HEK293T (cell line): ENCODE measurements around the gene NDFIP1.

Experiments
- CTCF ChIA-PET: fragments of 350-600 bp; formaldehyde crosslinking; extraction: SDS; loops from one replicate; lab custom pipeline; 2021; ENCODE audit warnings: antibody characterized with exemption, inconsistent platforms; lab: Yijun Ruan, JAX
- POLR2A ChIA-PET: fragments of 350-600 bp; formaldehyde crosslinking; extraction: SDS; loops from one replicate; lab custom pipeline; 2020; ENCODE audit warnings: antibody characterized with exemption, inconsistent platforms; lab: Yijun Ruan, JAX
- DNase-seq: peaks from one replicate; pipeline ENCODE4 v3.0.0; 2012; ENCODE audit warnings: mixed read lengths; ENCODE audit errors: extremely low spot score
- ARNT ChIP-seq: fragments of 450-650 bp; IDR thresholded peaks from 2 replicates; pipeline ENCODE4 v1.6.1; 2017; ENCODE audit warnings: mild to moderate bottlenecking
- BHLHE40 ChIP-seq: fragments of 450-650 bp; IDR thresholded peaks from 2 replicates; pipeline ENCODE4 v1.6.1; 2016; ENCODE audit warnings: mild to moderate bottlenecking, moderate library complexity, borderline replicate concordance
- CTBP1 ChIP-seq: fragments of 450-650 bp; IDR thresholded peaks from 2 replicates; pipeline ENCODE4 v1.6.1; 2016; ENCODE audit warnings: borderline replicate concordance
- ELF4 ChIP-seq: fragments of 450-650 bp; IDR thresholded peaks from 2 replicates; pipeline ENCODE4 v1.6.1; 2017; ENCODE audit warnings: antibody characterized with exemption
- FOXA1 ChIP-seq: fragments of 450-650 bp; IDR thresholded peaks from 2 replicates; pipeline ENCODE4 v1.6.1; 2016; ENCODE audit warnings: mild to moderate bottlenecking
- FOXK2 ChIP-seq: fragments of 450-650 bp; IDR thresholded peaks from 2 replicates; pipeline ENCODE4 v1.6.1; 2016; ENCODE audit warnings: mild to moderate bottlenecking
- FOXM1 ChIP-seq: fragments of 450-650 bp; IDR thresholded peaks from 2 replicates; pipeline ENCODE4 v1.6.1; 2017; ENCODE audit warnings: mild to moderate bottlenecking, borderline replicate concordance
- HDGF ChIP-seq: fragments of 450-650 bp; IDR thresholded peaks from 2 replicates; pipeline ENCODE4 v1.6.1; 2017; ENCODE audit warnings: antibody characterized with exemption, borderline replicate concordance
- L3MBTL2 ChIP-seq: fragments of 450-650 bp; conservative IDR thresholded peaks from 2 replicates; pipeline ENCODE4 v1.6.1; 2016; ENCODE audit warnings: mild to moderate bottlenecking
- LEF1 ChIP-seq: fragments of 450-650 bp; IDR thresholded peaks from 2 replicates; pipeline ENCODE4 v1.6.1; 2017; ENCODE audit warnings: mild to moderate bottlenecking, borderline replicate concordance
- NFRKB ChIP-seq: fragments of 450-650 bp; IDR thresholded peaks from 2 replicates; pipeline ENCODE4 v1.6.1; 2016; ENCODE audit warnings: mild to moderate bottlenecking, moderate library complexity
- PKNOX1 ChIP-seq: fragments of 450-650 bp; IDR thresholded peaks from 2 replicates; pipeline ENCODE4 v1.6.1; 2016
- SP1 ChIP-seq: fragments of 450-650 bp; IDR thresholded peaks from 2 replicates; pipeline ENCODE4 v1.6.1; 2017
- SUZ12 ChIP-seq: fragments of 450-650 bp; IDR thresholded peaks from 2 replicates; pipeline ENCODE4 v1.6.1; 2016; ENCODE audit warnings: mild to moderate bottlenecking
- TARDBP ChIP-seq: fragments of 450-650 bp; IDR thresholded peaks from 2 replicates; pipeline ENCODE4 v1.6.1; 2016
- ZNF384 ChIP-seq: fragments of 450-650 bp; IDR thresholded peaks from 2 replicates; pipeline ENCODE4 v1.6.1; 2016

NDFIP1 gene

GRCh38 chr5:142131394-142131793, 22.8 kb downstream of the NDFIP1 start:
- no peak for DNase-seq
- TF ChIP-seq ELF4 = no peak
- TF ChIP-seq TARDBP = no peak
- no peak for TF ChIP-seq HDGF
- no peak for TF ChIP-seq ZNF384
- no peak for TF ChIP-seq L3MBTL2
- TF ChIP-seq PKNOX1 = no peak
- TF ChIP-seq SUZ12 = no peak
- TF ChIP-seq FOXA1 = no peak
- TF ChIP-seq LEF1 = no peak
- no peak for TF ChIP-seq ARNT
- TF ChIP-seq BHLHE40 = no peak
- no peak for TF ChIP-seq CTBP1
- no peak for TF ChIP-seq FOXK2
- no peak for TF ChIP-seq NFRKB
- no peak for TF ChIP-seq FOXM1
- no peak for TF ChIP-seq SP1
- CTCF ChIA-PET = no interaction called here
- POLR2A ChIA-PET = interaction anchor here (0.8 kb wide), 1 partner anchor 163 kb away, joined by 3 read pairs; the partner anchor contains the start of gene RNF14

- TF ChIP-seq CTBP1 (no peak), TARDBP (no peak), FOXM1 (no peak), FOXK2 (no peak), NFRKB (no peak), ARNT (no peak), ELF4 (no peak), LEF1 (no peak), HDGF (no peak), FOXA1 (no peak), ZNF384 (no peak), BHLHE40 (no peak), SUZ12 (no peak), L3MBTL2 (no peak), PKNOX1 (no peak), SP1 (no peak)
- ChIA-PET CTCF (interaction anchor here (0.6 kb wide), 1 partner anchor 81 kb away, joined by 3 read pairs; no protein-coding TSS in a partner anchor), POLR2A (no interaction called here)
- DNase-seq = no peak
These were observed 24.3 kb downstream of the NDFIP1 start for GRCh38 chr5:142132916-142133315.

- CTCF ChIA-PET = interaction anchor here (0.6 to 1.4 kb wide), 2 partner anchors 81 to 122 kb away, joined by 3 read pairs; no protein-coding TSS in a partner anchor
- DNase-seq = no peak
- TF ChIP-seq ZNF384 (no peak), NFRKB (no peak), HDGF (no peak), LEF1 (no peak), PKNOX1 (no peak), ELF4 (no peak), SP1 (no peak), FOXA1 (no peak), SUZ12 (no peak), TARDBP (no peak), BHLHE40 (no peak), FOXK2 (no peak), ARNT (no peak), CTBP1 (no peak), L3MBTL2 (no peak), FOXM1 (no peak)
- POLR2A ChIA-PET = no interaction called here
These were observed 25.0 kb downstream of the NDFIP1 start for GRCh38 chr5:142133330-142134206.

GRCh38 chr5:142134331-142135010, 25.9 kb downstream of the NDFIP1 start:
- ChIA-PET POLR2A (interaction anchor here (2.1 kb wide), 1 partner anchor 166 kb away, joined by 4 read pairs; the partner anchor contains the start of gene RNF14), CTCF (interaction anchor here (1.4 kb wide), 1 partner anchor 123 kb away, joined by 3 read pairs; no protein-coding TSS in a partner anchor)
- TF ChIP-seq TARDBP (no peak), SP1 (no peak), SUZ12 (no peak), ELF4 (no peak), LEF1 (no peak), FOXM1 (no peak), L3MBTL2 (no peak), ZNF384 (no peak), BHLHE40 (no peak), CTBP1 (no peak), FOXA1 (no peak), ARNT (no peak), PKNOX1 (no peak), NFRKB (no peak)
- DNase-seq = no peak
